GM13977 (cell line): Measurements from ENCODE around the gene BAG5.

Experiments used
- DNase-seq: peaks from one replicate; pipeline ENCODE4 v3.0.0; 2012; ENCODE audit warnings: low spot score
- in situ Hi-C: fragments of 300-500 bp; cut with MboI; formaldehyde crosslinking; loops from one replicate; pipeline ENCODE4 v1.12.0; 2022; ENCODE audit warnings: low sequenced_read_pairs, low pct_unique_long_range_greater_than_20kb, mixed read lengths, inconsistent platforms; ENCODE audit not compliant: unreplicated experiment
- TF ChIP-seq, protein P1 (sequence below): IDR thresholded peaks from 2 replicates; pipeline ENCODE4 v1.5.1; 2012; ENCODE audit warnings: mild to moderate bottlenecking, control low read depth; ENCODE audit not compliant: insufficient read depth; ENCODE audit errors: extremely low read depth, missing control alignments

The BAG5 gene

GRCh38 chr14:103597623-103598377 is 35.3 kb upstream of the BAG5 start:
- TF ChIP-seq, protein P1, sequence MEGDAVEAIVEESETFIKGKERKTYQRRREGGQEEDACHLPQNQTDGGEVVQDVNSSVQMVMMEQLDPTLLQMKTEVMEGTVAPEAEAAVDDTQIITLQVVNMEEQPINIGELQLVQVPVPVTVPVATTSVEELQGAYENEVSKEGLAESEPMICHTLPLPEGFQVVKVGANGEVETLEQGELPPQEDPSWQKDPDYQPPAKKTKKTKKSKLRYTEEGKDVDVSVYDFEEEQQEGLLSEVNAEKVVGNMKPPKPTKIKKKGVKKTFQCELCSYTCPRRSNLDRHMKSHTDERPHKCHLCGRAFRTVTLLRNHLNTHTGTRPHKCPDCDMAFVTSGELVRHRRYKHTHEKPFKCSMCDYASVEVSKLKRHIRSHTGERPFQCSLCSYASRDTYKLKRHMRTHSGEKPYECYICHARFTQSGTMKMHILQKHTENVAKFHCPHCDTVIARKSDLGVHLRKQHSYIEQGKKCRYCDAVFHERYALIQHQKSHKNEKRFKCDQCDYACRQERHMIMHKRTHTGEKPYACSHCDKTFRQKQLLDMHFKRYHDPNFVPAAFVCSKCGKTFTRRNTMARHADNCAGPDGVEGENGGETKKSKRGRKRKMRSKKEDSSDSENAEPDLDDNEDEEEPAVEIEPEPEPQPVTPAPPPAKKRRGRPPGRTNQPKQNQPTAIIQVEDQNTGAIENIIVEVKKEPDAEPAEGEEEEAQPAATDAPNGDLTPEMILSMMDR: no peak
- in situ Hi-C loops: no loop called here
- no peak for DNase-seq

DNA sequence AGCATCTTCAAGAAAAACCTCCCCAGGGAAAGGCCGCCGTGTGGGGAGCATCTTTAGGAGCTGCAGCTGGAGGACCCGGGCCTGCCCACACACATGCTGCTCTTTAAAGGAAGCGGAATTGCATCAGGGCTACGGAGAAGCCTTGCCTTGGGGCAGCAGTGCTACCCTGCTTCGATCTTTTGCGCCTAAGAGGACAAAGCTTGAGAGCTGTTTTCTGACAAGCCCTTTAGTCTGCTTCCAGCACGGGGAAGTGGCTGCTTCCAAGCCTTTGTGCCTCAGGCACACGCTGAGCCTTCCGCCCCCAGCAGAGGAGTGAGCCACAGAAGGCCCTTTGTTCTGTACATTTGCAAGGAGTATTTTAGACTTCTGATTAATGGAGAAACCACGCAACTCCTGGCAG is 31.8 kb upstream of the BAG5 start:
- in situ Hi-C loops: no loop called here
- DNase-seq: no peak
- TF ChIP-seq, protein P1: no peak

GRCh38 chr14:103593577-103593976 is 31.1 kb upstream of the BAG5 start:
- TF ChIP-seq, protein P1: no peak
- DNase-seq: peak; percentile 79
- in situ Hi-C loops: no loop called here

DNA sequence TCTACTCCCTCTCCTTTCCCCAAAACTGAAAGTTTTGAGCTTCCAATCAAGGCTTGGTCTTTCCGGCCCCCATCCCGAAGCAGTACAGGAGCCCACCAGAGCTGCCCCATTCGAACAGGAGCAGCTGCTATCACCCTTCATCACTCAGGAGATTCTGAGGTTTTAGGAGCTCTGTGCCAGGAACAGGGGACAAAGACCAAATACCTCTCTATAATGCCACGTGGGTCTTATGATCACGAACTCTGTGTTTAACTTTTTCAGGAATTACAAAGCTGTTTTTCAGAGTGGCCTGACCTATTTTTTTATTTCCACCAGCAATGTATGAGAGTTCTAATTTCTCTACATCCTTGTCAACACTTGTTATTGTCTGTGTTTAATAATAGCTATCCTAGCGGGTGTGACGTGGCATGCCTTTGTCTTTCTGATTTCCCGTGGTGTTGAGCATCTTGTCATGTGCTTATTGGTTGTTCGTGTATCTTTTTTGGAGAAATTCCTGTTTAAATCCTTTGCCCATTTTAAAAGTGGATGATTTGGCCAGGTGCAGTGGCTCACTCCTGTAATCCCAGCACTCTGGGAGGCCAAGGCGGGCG is 22.0 kb upstream of the BAG5 start:
- DNase-seq: no peak
- in situ Hi-C loops: no loop called here
- TF ChIP-seq, protein P1: no peak

GRCh38 chr14:103581954-103582703 is 19.7 kb upstream of the BAG5 start:
- in situ Hi-C loops: no loop called here
- TF ChIP-seq, protein P1: no peak
- DNase-seq: no peak

- in situ Hi-C loops: no loop called here
- TF ChIP-seq, protein P1: no peak
- no peak for DNase-seq
Measured at GRCh38 chr14:103581206-103581605, 18.7 kb upstream of the BAG5 start.
